Fibroblast of lung (primary cell): ENCODE data around the gene ATP1B3.

Experiments used
- EZH2 ChIP-seq: IDR thresholded peaks from 2 replicates; pipeline ENCODE4 v1.5.1; 2012; ENCODE audit warnings: low read length, control low read depth, mild to moderate bottlenecking; ENCODE audit errors: missing control alignments
- TF ChIP-seq, protein P1 (sequence below), 2 donors: IDR thresholded peaks in 1 of 2; conservative IDR thresholded peaks in 1 of 2; 1 replicate in 1 of 2; 2 replicates in 1 of 2; pipeline ENCODE4 v1.5.1; 2011 to 2012; ENCODE audit warnings: low read length in 2 of 2, control low read depth in 1 of 2, inconsistent platforms in 1 of 2, low read depth in 1 of 2, mild to moderate bottlenecking in 1 of 2

DNA sequence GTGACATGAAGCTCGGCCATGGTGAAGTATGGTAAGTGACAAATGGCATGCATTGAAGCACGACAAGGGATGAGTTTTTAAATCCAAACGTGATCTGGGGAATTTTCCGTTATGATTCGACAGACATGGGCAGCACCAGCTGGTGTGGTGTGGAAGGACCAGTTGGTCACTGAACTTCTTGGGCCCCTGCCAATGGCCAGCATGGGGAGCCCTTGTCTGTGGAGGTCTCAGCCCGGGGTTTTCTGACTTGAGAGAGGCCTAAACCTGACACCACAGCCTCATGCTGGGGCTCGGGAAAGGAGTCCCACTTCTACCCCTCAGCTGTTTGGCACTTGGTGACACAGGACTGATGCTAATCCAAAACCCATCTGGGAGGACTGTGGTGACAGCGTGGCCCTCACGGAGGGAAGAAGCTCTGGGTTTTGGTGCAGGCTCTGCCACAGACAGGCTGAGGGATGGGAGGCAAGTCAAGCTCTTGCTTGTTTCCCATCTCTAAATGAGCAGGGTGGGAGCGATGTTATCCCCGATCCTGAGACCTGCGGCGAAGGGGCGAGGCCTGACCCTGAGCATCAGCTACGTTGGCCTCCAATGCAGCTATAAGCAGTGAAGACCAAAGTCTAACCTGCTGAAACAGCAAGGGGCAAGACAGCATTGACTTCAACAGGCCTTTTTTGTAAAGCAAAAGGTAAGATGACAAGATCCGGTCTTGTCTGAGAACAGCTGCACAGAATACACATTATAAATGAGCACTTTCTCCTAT lies 69.5 kb downstream of the ATP1B3 start:
- TF ChIP-seq, protein P1, sequence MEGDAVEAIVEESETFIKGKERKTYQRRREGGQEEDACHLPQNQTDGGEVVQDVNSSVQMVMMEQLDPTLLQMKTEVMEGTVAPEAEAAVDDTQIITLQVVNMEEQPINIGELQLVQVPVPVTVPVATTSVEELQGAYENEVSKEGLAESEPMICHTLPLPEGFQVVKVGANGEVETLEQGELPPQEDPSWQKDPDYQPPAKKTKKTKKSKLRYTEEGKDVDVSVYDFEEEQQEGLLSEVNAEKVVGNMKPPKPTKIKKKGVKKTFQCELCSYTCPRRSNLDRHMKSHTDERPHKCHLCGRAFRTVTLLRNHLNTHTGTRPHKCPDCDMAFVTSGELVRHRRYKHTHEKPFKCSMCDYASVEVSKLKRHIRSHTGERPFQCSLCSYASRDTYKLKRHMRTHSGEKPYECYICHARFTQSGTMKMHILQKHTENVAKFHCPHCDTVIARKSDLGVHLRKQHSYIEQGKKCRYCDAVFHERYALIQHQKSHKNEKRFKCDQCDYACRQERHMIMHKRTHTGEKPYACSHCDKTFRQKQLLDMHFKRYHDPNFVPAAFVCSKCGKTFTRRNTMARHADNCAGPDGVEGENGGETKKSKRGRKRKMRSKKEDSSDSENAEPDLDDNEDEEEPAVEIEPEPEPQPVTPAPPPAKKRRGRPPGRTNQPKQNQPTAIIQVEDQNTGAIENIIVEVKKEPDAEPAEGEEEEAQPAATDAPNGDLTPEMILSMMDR (conservative IDR thresholded peaks at IDR 0.05 in 1 of 2, IDR thresholded peaks at IDR 0.05 in 1 of 2; ENCODE audit: low read depth in 1 of 2, low read length in 2 of 2): no peak
- no peak for TF ChIP-seq EZH2
